GM12875 (cell line): ENCODE measurements around the gene B4GALT5.
"Not testable (repeated sequence)": the region's sequence is repeated elsewhere in the genome, so short reads cannot be mapped to it uniquely, and the experiment has no call there.

Experiments used
- H3K4me3 ChIP-seq: one replicate; pipeline ENCODE4 v1.5.1; 2011; ENCODE audit warnings: low read depth, low read length, control low read depth
- TF ChIP-seq, protein P1 (sequence below): IDR thresholded peaks from 2 replicates; pipeline ENCODE4 v1.5.1; 2011; ENCODE audit warnings: low read depth, mild to moderate bottlenecking, control low read depth, inconsistent platforms, low read length, moderate library complexity, borderline replicate concordance; ENCODE audit not compliant: insufficient read depth

B4GALT5 gene

DNA sequence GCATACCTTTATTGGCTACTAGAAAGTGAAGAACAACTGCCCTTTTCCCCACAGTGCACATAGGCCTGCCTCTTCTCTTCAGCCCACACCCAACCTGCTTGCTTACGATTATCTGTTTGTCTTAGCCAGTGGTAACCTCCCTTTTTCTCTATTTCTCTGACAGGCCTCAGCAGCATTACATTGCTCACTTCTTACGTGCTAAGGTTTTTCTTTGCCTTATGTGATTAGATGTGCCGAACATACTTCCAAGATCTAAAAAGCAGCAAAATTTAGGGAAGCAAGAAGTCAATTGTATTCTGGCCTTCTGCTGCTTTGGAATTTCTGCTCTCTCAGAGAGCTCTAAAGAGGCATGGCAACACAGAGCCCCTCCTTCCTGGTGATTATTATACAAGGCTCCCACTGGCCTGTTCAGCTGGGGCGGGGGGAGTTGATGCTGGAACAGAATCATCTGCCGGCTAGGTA lies 7.0 kb downstream of the B4GALT5 start:
- TF ChIP-seq, protein P1, sequence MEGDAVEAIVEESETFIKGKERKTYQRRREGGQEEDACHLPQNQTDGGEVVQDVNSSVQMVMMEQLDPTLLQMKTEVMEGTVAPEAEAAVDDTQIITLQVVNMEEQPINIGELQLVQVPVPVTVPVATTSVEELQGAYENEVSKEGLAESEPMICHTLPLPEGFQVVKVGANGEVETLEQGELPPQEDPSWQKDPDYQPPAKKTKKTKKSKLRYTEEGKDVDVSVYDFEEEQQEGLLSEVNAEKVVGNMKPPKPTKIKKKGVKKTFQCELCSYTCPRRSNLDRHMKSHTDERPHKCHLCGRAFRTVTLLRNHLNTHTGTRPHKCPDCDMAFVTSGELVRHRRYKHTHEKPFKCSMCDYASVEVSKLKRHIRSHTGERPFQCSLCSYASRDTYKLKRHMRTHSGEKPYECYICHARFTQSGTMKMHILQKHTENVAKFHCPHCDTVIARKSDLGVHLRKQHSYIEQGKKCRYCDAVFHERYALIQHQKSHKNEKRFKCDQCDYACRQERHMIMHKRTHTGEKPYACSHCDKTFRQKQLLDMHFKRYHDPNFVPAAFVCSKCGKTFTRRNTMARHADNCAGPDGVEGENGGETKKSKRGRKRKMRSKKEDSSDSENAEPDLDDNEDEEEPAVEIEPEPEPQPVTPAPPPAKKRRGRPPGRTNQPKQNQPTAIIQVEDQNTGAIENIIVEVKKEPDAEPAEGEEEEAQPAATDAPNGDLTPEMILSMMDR = no peak
- H3K4me3 ChIP-seq = no peak overlapping the region

DNA sequence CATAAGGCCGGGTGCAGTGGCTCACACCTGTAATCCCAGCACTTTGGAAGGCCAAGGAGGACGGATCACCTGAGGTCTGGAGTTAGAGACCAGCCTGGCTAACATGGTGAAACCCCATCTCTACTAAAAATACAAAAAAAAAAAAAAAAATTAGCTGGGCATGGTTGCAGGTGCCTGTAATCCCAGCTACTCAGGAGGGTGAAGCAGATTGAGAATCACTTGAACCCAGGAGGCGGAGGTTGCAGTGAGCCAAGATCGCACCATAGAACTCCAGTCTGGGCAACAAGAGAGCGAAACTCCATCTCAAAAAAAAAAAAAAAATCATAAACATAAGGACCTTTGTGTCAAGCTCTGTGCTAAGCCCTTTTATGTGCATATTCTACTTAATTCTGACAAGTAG lies 7.8 kb downstream of the B4GALT5 start:
- H3K4me3 ChIP-seq = not testable (repeated sequence)

DNA sequence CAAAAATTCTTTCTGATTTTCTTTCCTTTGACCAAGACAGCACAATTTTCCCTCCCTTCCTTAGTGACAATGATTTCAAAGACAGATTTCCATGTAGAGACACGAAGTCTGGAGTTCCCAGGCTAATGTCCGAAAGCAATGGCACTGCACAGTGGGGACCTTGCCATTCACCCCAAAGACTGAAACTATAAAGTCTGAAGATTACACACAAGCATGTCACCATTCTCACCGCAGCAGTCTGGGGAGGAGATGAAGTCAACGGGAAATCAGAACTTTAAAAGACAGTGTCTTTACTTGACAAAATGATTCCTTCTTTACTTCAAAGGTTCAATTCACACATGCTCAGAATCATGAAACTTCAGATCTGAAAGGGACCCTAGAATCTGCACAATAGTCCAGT lies 8.3 kb downstream of the B4GALT5 start:
- TF ChIP-seq, protein P1 = no peak
- H3K4me3 ChIP-seq = no peak overlapping the region

DNA sequence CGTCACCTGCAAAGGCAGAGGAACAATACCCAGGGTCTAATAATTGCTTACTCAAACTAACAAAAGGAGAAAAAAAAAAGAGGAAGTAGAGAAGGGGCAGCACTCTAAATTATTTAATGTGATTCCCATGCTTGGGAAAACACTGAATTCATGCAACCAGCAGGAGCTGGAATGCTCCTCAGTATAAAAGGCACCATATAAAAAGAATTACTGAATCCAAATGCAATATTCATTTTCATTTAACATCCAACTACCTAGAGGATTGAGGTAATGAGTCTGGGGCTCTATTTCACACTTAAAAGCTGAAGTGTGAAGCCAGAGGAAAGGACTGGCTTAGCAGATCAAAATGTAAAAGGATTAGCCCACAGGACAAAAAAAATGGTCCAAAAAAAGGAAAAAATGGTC lies 8.7 kb downstream of the B4GALT5 start:
- TF ChIP-seq, protein P1 = no peak
- H3K4me3 ChIP-seq = no peak overlapping the region

DNA sequence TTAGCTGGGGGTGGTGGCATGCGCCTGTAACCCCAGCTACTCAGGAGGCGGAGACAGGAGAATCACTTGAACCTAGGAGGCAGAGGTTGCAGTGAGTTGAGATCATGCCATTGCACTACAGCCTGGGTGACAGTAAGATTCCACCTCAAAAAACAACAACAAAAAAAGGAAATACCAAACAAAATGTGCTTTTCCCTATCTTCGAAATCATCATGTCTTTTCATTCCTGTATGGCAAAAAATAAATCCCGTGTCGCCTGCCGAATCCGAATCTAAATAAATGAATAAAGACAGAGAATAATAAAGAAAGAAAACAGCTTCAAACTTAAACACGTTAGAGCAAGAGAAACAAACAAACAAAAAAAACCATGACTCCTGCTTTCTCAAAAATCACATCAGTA lies 11.8 kb downstream of the B4GALT5 start:
- no peak overlapping the region for H3K4me3 ChIP-seq
- TF ChIP-seq, protein P1 = no peak

DNA sequence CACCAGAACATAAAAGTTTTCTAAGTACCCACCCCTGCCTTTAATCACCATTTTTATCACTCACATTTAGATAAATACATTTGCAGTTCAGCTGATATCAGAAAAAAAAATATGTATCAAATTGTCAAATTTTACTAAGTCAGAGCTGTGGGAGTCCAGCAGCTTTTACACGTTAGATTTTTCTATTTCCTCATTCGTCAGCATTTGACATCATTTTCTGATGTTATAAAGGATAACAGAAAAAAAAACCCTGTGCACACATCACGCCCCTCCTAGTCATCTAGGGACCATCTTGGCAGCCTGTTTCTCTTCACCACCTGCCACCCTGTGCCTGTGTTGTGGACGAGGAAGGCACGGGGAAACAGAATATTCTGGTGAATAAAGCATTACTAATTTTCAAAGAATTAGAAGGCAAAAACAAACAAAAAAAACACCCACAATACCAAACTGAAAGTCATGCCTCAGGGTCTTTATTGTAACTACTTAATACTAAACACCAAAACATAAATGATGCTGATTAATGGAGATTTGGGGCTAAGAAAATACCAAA lies 12.4 kb downstream of the B4GALT5 start:
- TF ChIP-seq, protein P1 = no peak
- H3K4me3 ChIP-seq = no peak overlapping the region

DNA sequence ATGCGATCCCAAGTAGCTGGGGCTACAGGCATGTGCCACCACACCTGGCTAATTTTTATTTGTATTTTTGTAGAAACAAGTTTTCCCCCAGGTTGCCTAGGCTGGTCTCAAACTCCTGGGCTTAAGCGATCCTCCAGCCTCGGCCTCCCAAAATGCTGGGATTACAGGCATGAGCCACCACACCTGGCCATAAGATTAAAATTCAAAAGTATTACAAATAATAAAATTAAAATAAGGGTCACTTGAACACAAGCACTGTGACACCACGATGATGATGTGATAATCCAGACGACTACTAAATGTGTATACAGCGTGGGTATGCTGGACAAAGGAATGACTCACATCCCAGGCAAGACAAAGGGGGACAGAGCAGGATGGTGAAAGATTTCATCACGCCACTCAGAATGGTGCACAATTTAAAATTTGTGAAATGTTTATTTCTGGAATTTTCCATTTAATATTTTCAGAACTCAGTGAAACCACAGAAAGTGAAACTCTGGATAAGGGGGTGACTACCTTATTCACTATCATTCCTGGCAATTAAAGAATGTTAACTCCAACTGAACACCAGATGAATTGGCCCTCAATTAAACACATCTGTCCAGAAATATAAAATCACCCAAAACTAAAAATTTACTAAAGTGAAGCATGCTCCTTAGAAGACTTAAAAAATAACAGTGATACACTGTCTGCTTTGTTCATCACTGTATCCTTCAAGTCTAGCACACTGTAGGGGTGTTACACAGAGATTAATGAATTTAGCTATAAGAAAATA lies 13.1 kb downstream of the B4GALT5 start:
- H3K4me3 ChIP-seq = no peak overlapping the region
- TF ChIP-seq, protein P1 = no peak
